PC-3 (cell line): ENCODE results near the gene TTC19. TPM values are rescaled to one million over a fixed set of nuclear protein-coding genes. Genes with fewer than 3 reads are reported as not detected.

Experiments used
- ATAC-seq: fragments of 200-7000 bp; cut with Tn5 transposase; 2 replicates; pipeline ENCODE4 v1.9.1; 2020; ENCODE audit warnings: mild to moderate bottlenecking, moderate library complexity
- BruUV-seq: library from RNA; stranded (reverse); fragments of 400-500 nt; replicated peaks from 2 replicates; lab custom pipeline; 2021; lab: Mats Ljungman, UMichigan
- CTCF ChIA-PET: fragments of 300-600 bp; sonication (Branson Sonifier 250); formaldehyde crosslinking; loops from one replicate; lab custom pipeline; 2022; ENCODE audit warnings: antibody characterized with exemption; lab: Charles Lee
- POLR2A ChIA-PET: fragments of 300-600 bp; sonication (Branson Sonifier 250); formaldehyde crosslinking; loops from one replicate; lab custom pipeline; 2022; ENCODE audit warnings: antibody characterized with exemption; ENCODE audit not compliant: unreplicated experiment; lab: Charles Lee
- DNase-seq: peaks from one replicate; pipeline ENCODE4 v3.0.0-alpha.2; 2015
- H2AFZ ChIP-seq: fragments of 300-600 bp; sonication (generic); 2 replicates; pipeline ENCODE4 v1.6.0; 2016; ENCODE audit warnings: antibody characterized with exemption, low read length
- H3F3A ChIP-seq: fragments of 300-600 bp; sonication (generic); one replicate; pipeline ENCODE4 v1.6.0; 2017; ENCODE audit warnings: antibody characterized with exemption, low read length, control low read depth, mild to moderate bottlenecking; ENCODE audit not compliant: unreplicated experiment
- H3K27ac ChIP-seq: fragments of 300-600 bp; sonication (generic); 2 replicates; pipeline ENCODE4 v1.5.1; 2016; ENCODE audit warnings: mild to moderate bottlenecking, low read length
- H3K27me3 ChIP-seq: fragments of 300-600 bp; sonication (generic); 2 replicates; pipeline ENCODE4 v1.6.1; 2016; ENCODE audit warnings: low read length, mixed read lengths
- H3K36me3 ChIP-seq: fragments of 300-600 bp; sonication (generic); 2 replicates; pipeline ENCODE4 v1.6.1; 2016; ENCODE audit warnings: low read depth, mixed run types, low read length, mixed read lengths
- H3K4me1 ChIP-seq: fragments of 300-600 bp; sonication (generic); 2 replicates; pipeline ENCODE4 v1.5.1; 2016; ENCODE audit warnings: low read length; ENCODE audit not compliant: insufficient read depth
- H3K4me2 ChIP-seq: fragments of 300-600 bp; sonication (generic); 2 replicates; pipeline ENCODE4 v1.6.0; 2016; ENCODE audit warnings: low read length
- H3K4me3 ChIP-seq: fragments of 300-600 bp; sonication (generic); 2 replicates; pipeline ENCODE4 v1.5.1; 2016; ENCODE audit warnings: mild to moderate bottlenecking, low read length, mixed read lengths
- H3K79me2 ChIP-seq: fragments of 300-600 bp; sonication (generic); 2 replicates; pipeline ENCODE4 v1.6.1; 2017; ENCODE audit warnings: low read length, mixed read lengths
- H3K9ac ChIP-seq: fragments of 300-600 bp; sonication (generic); 2 replicates; pipeline ENCODE4 v1.6.0; 2016; ENCODE audit warnings: mild to moderate bottlenecking, low read length
- H3K9me2 ChIP-seq: fragments of 300-600 bp; sonication (generic); replicated peaks from 2 replicates; pipeline ENCODE4 v1.6.1; 2016; ENCODE audit warnings: mixed run types, low read length, mixed read lengths
- H3K9me3 ChIP-seq: fragments of 300-600 bp; sonication (generic); 2 replicates; pipeline ENCODE4 v1.6.1; 2016; ENCODE audit warnings: low read length, mixed read lengths
- H4K20me1 ChIP-seq: fragments of 300-600 bp; sonication (generic); 2 replicates; pipeline ENCODE4 v1.6.1; 2016; ENCODE audit warnings: low read length, mixed read lengths
- EZH2 ChIP-seq: fragments of 300-600 bp; sonication (generic); IDR thresholded peaks from one replicate; pipeline ENCODE4 v1.6.1; 2017; ENCODE audit warnings: antibody characterized with exemption, mild to moderate bottlenecking, low read length; ENCODE audit not compliant: unreplicated experiment
- EZH2phosphoT487 ChIP-seq: fragments of 300-600 bp; sonication (generic); IDR thresholded peaks from 2 replicates; pipeline ENCODE4 v1.6.1; 2018; ENCODE audit warnings: mild to moderate bottlenecking, antibody characterized with exemption, low read length, borderline replicate concordance
- intact Hi-C: fragments of 100-400 bp; cut with micrococcal nuclease; formaldehyde crosslinking; loops from 2 replicates; pipeline ENCODE4 v1.9.0; 2023
- total RNA-seq: library from RNA; depleted of rRNA; stranded (reverse); fragments of >200 nt; gene quantifications from 2 replicates; pipeline ENCODE4 v1.2.3, GENCODE V29; 2014
- TF ChIP-seq, protein P1 (sequence below): fragments of 300-600 bp; sonication (generic); conservative IDR thresholded peaks from 2 replicates; pipeline ENCODE4 v1.5.1; 2017; ENCODE audit warnings: antibody characterized with exemption, low read depth, mild to moderate bottlenecking, low read length

The TTC19 gene
- total RNA-seq, 1 experiment from 2014 or later: 187 TPM

DNA sequence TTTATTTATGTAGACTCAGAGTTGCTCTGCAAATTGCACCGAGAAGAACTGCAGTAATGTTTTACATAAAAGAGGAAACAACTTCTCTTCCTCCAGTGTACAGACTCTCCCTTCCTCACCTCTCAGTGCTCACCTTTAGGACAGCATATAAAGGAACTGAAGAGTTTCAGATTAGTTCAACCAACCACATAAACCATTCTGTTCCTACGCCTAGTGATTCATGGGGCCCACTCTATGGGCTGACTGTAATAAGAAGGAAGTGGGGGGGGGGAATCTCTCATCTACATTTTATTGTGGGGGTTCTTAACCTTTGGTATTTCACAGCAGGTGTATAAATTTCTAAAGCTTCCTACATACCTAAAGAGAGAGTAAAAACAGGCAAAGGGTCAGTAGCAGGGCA is 18.4 kb upstream of the TTC19 start:
- Histone ChIP-seq H3F3A (no peaks in the 10 kb centered on the region), H3K36me3 (peaks cover 52% of the 10 kb centered on the region), H2AFZ (no peak overlapping the region), H3K4me2 (no peak overlapping the region), H3K9me2 (no peaks in the 10 kb centered on the region), H4K20me1 (no peaks in the 10 kb centered on the region), H3K27me3 (no peaks in the 10 kb centered on the region), H3K9me3 (no peaks in the 10 kb centered on the region), H3K9ac (no peak overlapping the region), H3K79me2 (peaks cover 25% of the 10 kb centered on the region), H3K4me3 (no peak overlapping the region), H3K4me1 (peaks cover 16% of the 10 kb centered on the region), H3K27ac (no peak overlapping the region)
- intact Hi-C loops: no loop called here
- ChIA-PET POLR2A (no interaction called here), CTCF (no interaction called here)
- TF ChIP-seq, protein P1, sequence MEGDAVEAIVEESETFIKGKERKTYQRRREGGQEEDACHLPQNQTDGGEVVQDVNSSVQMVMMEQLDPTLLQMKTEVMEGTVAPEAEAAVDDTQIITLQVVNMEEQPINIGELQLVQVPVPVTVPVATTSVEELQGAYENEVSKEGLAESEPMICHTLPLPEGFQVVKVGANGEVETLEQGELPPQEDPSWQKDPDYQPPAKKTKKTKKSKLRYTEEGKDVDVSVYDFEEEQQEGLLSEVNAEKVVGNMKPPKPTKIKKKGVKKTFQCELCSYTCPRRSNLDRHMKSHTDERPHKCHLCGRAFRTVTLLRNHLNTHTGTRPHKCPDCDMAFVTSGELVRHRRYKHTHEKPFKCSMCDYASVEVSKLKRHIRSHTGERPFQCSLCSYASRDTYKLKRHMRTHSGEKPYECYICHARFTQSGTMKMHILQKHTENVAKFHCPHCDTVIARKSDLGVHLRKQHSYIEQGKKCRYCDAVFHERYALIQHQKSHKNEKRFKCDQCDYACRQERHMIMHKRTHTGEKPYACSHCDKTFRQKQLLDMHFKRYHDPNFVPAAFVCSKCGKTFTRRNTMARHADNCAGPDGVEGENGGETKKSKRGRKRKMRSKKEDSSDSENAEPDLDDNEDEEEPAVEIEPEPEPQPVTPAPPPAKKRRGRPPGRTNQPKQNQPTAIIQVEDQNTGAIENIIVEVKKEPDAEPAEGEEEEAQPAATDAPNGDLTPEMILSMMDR: no peak
- TF ChIP-seq EZH2: no peak
- TF ChIP-seq EZH2phosphoT487: no peak
- ATAC-seq: no peak
- peak; percentile 40 for DNase-seq
- no TSS peak for BruUV-seq

- Histone ChIP-seq H3K9ac (no peak overlapping the region), H3K4me3 (no peak overlapping the region), H4K20me1 (no peaks in the 10 kb centered on the region), H3K36me3 (peaks cover 53% of the 10 kb centered on the region), H3K27me3 (no peaks in the 10 kb centered on the region), H3K9me3 (no peaks in the 10 kb centered on the region), H3K9me2 (no peaks in the 10 kb centered on the region), H3K4me2 (no peak overlapping the region), H3F3A (no peaks in the 10 kb centered on the region), H3K4me1 (peaks cover 16% of the 10 kb centered on the region), H3K79me2 (peaks cover 19% of the 10 kb centered on the region), H2AFZ (no peak overlapping the region), H3K27ac (peak overlapping the region; percentile 12)
- intact Hi-C loops: no loop called here
- ATAC-seq (no peak), DNase-seq (peak; percentile 33)
- CTCF ChIA-PET: interaction anchor here (0.6 kb wide), 1 partner anchor 89 kb away, joined by 5 read pairs; no protein-coding TSS in a partner anchor
- POLR2A ChIA-PET: interaction anchor here (0.5 kb wide), 1 partner anchor 11 kb away, joined by 14 read pairs; no protein-coding TSS in a partner anchor
- no peak for TF ChIP-seq EZH2phosphoT487
- TF ChIP-seq, protein P1: no peak
- no peak for TF ChIP-seq EZH2
- BruUV-seq: no TSS peak
Measured at GRCh38 chr17:15981646-15982580, 17.7 kb upstream of the TTC19 start.

DNA sequence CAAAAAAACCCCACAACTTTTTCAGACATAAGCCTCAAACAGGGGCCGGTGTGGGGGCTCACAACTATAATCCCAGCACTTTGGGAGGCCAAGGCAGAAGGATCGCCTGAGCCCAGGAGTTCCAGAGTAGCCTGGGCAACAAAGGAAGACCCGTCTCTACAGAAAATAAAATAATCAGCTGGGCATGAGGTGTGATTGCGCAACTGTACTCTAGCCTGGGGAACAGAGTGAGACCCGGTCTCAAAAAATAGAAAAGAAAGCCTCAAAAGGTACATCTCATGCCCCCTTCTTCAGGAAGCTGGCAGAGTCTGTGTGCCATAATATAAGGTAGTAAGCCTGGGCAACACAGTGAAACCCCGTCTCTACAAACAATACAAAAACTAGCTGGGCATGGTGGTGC is 3.3 kb upstream of the TTC19 start:
- H3K9me2 ChIP-seq: no peaks in the 10 kb centered on the region
- no peak for ATAC-seq
- H3K4me3 ChIP-seq: no peak overlapping the region
- peaks cover 7% of the 10 kb centered on the region for H3K36me3 ChIP-seq
- DNase-seq: no peak
- no peak overlapping the region for H3K9ac ChIP-seq
- no peak overlapping the region for H2AFZ ChIP-seq
- no TSS peak for BruUV-seq
- peaks cover 14% of the 10 kb centered on the region for H4K20me1 ChIP-seq
- no peaks in the 10 kb centered on the region for H3K9me3 ChIP-seq
- peaks cover 59% of the 10 kb centered on the region for H3K79me2 ChIP-seq
- H3K27ac ChIP-seq: no peak overlapping the region
- POLR2A ChIA-PET: no interaction called here
- TF ChIP-seq EZH2phosphoT487 (no peak), EZH2 (no peak)
- TF ChIP-seq, protein P1: no peak
- no peaks in the 10 kb centered on the region for H3K27me3 ChIP-seq
- H3F3A ChIP-seq: no peaks in the 10 kb centered on the region
- CTCF ChIA-PET: no interaction called here
- no peak overlapping the region for H3K4me2 ChIP-seq
- intact Hi-C loops: no loop called here
- peaks cover 24% of the 10 kb centered on the region for H3K4me1 ChIP-seq
